Prostate gland (tissue), 1 donor: ENCODE results near the gene GPATCH2.

Experiments used
- POLR2A ChIP-seq: fragments of 450-650 bp; IDR thresholded peaks from one replicate; pipeline ENCODE4 v1.6.1; 2016; ENCODE audit warnings: antibody characterized with exemption, mild to moderate bottlenecking
- POLR2AphosphoS5 ChIP-seq: sonication (generic); formaldehyde crosslinking; IDR thresholded peaks from one replicate; pipeline ENCODE4 v1.6.1; 2017; ENCODE audit warnings: antibody characterized with exemption

DNA sequence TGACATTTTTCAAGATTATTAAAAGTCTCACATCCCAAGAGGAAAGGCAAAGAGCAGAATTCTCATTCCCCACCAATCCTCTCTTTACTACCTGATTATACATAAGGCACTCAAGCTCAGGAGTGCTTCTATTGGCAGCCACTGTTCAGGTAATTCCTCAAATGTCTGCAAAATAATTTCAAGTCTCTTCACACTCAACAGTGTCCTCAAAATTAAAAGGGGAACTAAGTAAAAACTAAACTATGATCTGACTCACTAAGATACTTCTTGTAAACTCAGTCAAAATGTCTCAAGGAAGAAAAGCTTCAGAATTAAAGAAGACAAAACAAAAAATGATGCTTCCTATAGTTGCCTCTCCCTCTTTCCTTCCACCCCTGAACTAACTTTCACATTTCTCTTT lies 135.6 kb downstream of the GPATCH2 start:
- TF ChIP-seq POLR2AphosphoS5 (no peak), POLR2A (no peak)
